ENCODE results near the gene SERBP1. TPM values are rescaled to one million over a fixed set of nuclear protein-coding genes. Genes with fewer than 3 reads are reported as not detected.
A peak's percentile ranks its signal among the peaks of the same experiment; 100 is the strongest.

SERBP1 gene
- total RNA-seq, 1 experiment from 2014 or later: 325 TPM

DNA sequence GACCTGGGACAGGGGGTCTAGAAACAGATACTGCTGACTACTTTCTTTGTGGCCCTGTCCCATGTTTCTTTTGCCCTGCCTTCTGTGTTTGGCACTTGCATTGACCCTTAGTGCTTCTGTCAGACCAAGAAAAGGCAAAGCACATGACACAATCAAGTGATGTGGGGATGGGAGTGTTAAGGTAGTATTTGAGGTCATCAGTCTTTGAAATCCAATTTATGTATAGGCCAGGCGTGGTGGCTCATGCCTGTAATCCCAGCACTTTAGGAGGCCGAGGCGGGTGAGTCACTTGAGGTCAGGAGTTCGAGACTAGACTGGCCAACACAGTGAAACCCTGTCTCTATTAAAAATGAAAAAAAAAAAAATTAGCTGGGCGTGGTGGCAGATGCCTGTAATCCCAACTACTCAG is 26.0 kb downstream of the SERBP1 start (continued):
- TF ChIP-seq, protein P1, sequence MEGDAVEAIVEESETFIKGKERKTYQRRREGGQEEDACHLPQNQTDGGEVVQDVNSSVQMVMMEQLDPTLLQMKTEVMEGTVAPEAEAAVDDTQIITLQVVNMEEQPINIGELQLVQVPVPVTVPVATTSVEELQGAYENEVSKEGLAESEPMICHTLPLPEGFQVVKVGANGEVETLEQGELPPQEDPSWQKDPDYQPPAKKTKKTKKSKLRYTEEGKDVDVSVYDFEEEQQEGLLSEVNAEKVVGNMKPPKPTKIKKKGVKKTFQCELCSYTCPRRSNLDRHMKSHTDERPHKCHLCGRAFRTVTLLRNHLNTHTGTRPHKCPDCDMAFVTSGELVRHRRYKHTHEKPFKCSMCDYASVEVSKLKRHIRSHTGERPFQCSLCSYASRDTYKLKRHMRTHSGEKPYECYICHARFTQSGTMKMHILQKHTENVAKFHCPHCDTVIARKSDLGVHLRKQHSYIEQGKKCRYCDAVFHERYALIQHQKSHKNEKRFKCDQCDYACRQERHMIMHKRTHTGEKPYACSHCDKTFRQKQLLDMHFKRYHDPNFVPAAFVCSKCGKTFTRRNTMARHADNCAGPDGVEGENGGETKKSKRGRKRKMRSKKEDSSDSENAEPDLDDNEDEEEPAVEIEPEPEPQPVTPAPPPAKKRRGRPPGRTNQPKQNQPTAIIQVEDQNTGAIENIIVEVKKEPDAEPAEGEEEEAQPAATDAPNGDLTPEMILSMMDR (IDR thresholded peaks at IDR 0.05 in 2 of 3, conservative IDR thresholded peaks at IDR 0.05 in 1 of 3; ENCODE audit: borderline replicate concordance in 1 of 3, insufficient read depth in 1 of 3, low read depth in 2 of 3, low read length in 2 of 3): no peak

DNA sequence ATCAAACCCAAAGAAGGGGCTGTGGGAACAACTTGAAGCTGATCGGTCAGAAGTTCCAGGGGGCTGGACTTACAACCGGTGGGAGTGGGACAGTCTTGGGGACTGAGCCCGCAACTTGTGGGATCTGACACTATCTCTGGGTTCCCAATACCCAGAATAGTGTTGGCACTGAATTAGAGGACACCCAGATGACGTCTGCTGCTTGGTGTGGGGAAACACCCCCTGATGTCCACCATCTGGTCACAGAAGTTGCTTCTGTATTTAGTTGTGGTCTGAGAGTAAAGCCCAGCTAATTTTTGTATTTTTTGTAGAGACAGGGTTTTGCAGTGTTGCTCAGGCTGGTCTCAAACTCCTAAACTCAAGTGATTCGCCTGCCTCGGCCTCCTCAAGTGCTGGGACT is 28.8 kb downstream of the SERBP1 start:
- ChIA-PET CTCF (no interaction called here), RAD21 (ENCODE audit: low non-redundant PET in 1 of 2, low total read pairs in 2 of 2, uncharacterized antibody in 2 of 2, unreplicated experiment in 2 of 2) (no interaction called here), POLR2A (no interaction called here)
- no peak for DNase-seq (ENCODE audit: low read depth, low spot score)
- Histone ChIP-seq H3K9me3 (ENCODE audit: control insufficient read depth in 1 of 2, insufficient read depth in 1 of 2, low read depth in 1 of 2, low read length in 2 of 2) (no peaks in the 10 kb centered on the region), H3K27ac (ENCODE audit: low read depth, low read length) (no peak overlapping the region), H3K79me2 (ENCODE audit: insufficient read depth, low read length) (no peaks in the 10 kb centered on the region), H3K27me3 (ENCODE audit: insufficient read depth, low read length) (no peaks in the 10 kb centered on the region), H3K4me1 (ENCODE audit: control insufficient read depth in 1 of 2, insufficient read depth in 2 of 2, low read length in 2 of 2) (peaks cover 11 to 49% of the 10 kb centered on the region in 2 experiments), H3K9me2 (ENCODE audit: insufficient read depth) (no peaks in the 10 kb centered on the region), H3K9ac (ENCODE audit: low read length) (no peak overlapping the region), H3K4me2 (ENCODE audit: low read length) (0 out of 2 replicates have a peak overlapping the region, but pooled peaks have one; percentile 59), H4K20me1 (ENCODE audit: insufficient read depth) (peaks cover 8% of the 10 kb centered on the region; the same call in 1 of the 2 replicates), H3K4me3 (replicated peaks in 1 of 2; ENCODE audit: low read depth in 1 of 2, low read length in 2 of 2) (no peak overlapping the region), H2AFZ (ENCODE audit: low read depth, low read length, poor library complexity, severe bottlenecking) (no peak overlapping the region), H3K36me3 (ENCODE audit: control insufficient read depth in 1 of 2, insufficient read depth in 2 of 2, low read length in 2 of 2) (no peaks in the 10 kb centered on the region)
- BruUV-seq (replicated peaks): no TSS peak
- ATAC-seq: no peak
- intact Hi-C loops (cut with micrococcal nuclease): no loop called here
- peak; percentile 41; the same call in 1 of the 2 replicates for TF ChIP-seq POLR2AphosphoS5 (IDR thresholded peaks at IDR 0.05; ENCODE audit: low read depth, low read length)
- TF ChIP-seq, protein P1 (IDR thresholded peaks at IDR 0.05 in 2 of 3, conservative IDR thresholded peaks at IDR 0.05 in 1 of 3; ENCODE audit: borderline replicate concordance in 1 of 3, insufficient read depth in 1 of 3, low read depth in 2 of 3, low read length in 2 of 3): no peak
- TF ChIP-seq TCF7L2 (IDR thresholded peaks at IDR 0.05; ENCODE audit: borderline replicate concordance, extremely low read depth, insufficient read depth, insufficient read length): no peak
- TF ChIP-seq JUND (IDR thresholded peaks at IDR 0.05): no peak
- no peak for TF ChIP-seq EZH2phosphoT487 (IDR thresholded peaks at IDR 0.05; ENCODE audit: borderline replicate concordance)
